ENCODE data around the gene TMEM53. TPM values are rescaled to one million over a fixed set of nuclear protein-coding genes. Genes with fewer than 3 reads are reported as not detected.

Gene TMEM53
- total RNA-seq, 1 experiment from 2014 or later, result 8.2 TPM

DNA sequence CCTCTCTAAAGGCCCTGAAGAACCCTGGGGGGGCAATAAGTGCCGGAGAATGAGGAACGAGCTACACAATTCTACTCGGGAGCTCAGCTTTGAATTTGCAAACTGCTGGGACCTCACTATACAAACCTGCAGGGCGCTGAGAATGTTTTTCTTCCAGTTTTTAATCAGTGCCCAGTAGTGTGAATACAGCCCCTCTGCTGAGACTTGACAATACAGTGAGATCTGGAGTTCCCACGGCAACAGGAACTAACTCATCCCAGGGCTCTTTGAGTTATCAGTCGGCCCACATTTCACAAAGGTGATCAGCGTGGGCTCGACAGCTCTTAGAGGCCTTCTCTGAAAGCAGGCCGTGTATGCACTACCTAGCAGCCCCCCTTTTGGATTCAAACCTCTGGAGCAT is 41.7 kb downstream of the TMEM53 start:
- ATAC-seq (peak; percentile 5), DNase-seq (ENCODE audit: low spot score) (no peak)
- H3K4me3 Mint-ChIP-seq, result peak overlapping the region; percentile 83
- H3K27ac Mint-ChIP-seq, result peak overlapping the region; percentile 95
- no peaks in the 10 kb centered on the region for H3K9me3 Mint-ChIP-seq
- no peaks in the 10 kb centered on the region for H3K27me3 Mint-ChIP-seq (ENCODE audit: low read depth)
- peaks cover 42% of the 10 kb centered on the region for H3K36me3 Mint-ChIP-seq
- CTCF ChIA-PET, result interaction anchor here (0.7 to 3.7 kb wide), 11 partner anchors 18 to 597 kb away, joined by 3 to 30 read pairs (median 5); partner anchors contain the start of genes ARMH1 and TMEM53
- H3K4me1 Mint-ChIP-seq, result peaks cover 26% of the 10 kb centered on the region
- POLR2A ChIA-PET, result interaction anchor here (0.9 to 2.4 kb wide), 5 partner anchors 18 to 278 kb away, joined by 3 to 10 read pairs (median 5); no protein-coding TSS in a partner anchor
- TF ChIP-seq MLX (CRISPR knock-in tag; IDR thresholded peaks at IDR 0.05) (no peak), STAT6 (CRISPR knock-in tag; conservative IDR thresholded peaks at IDR 0.05; ENCODE audit: low read depth) (no peak), KAT7 (CRISPR knock-in tag; IDR thresholded peaks at IDR 0.05; ENCODE audit: borderline replicate concordance) (no peak), JUN (CRISPR knock-in tag; IDR thresholded peaks at IDR 0.05) (no peak), ZNF416 (CRISPR knock-in tag; IDR thresholded peaks at IDR 0.05) (no peak), ERG (CRISPR knock-in tag; IDR thresholded peaks at IDR 0.05) (no peak), ELF4 (CRISPR knock-in tag; IDR thresholded peaks at IDR 0.05; ENCODE audit: low read depth) (no peak), ZNF671 (CRISPR knock-in tag; IDR thresholded peaks at IDR 0.05) (no peak), FOXK1 (CRISPR knock-in tag; IDR thresholded peaks at IDR 0.05) (no peak), NR3C1 (CRISPR knock-in tag; conservative IDR thresholded peaks at IDR 0.05; ENCODE audit: low read depth) (no peak), TCF7 (CRISPR knock-in tag; IDR thresholded peaks at IDR 0.05; ENCODE audit: low read depth) (no peak), ESRRA (CRISPR knock-in tag; IDR thresholded peaks at IDR 0.05; ENCODE audit: borderline replicate concordance) (no peak), IRF1 (CRISPR knock-in tag; IDR thresholded peaks at IDR 0.05) (no peak), ZNF423 (CRISPR knock-in tag; IDR thresholded peaks at IDR 0.05) (no peak), ZNF317 (CRISPR knock-in tag; IDR thresholded peaks at IDR 0.05; ENCODE audit: borderline replicate concordance, low read depth) (no peak), MXD4 (CRISPR knock-in tag; IDR thresholded peaks at IDR 0.05; ENCODE audit: borderline replicate concordance) (no peak), GRHL2 (CRISPR knock-in tag; IDR thresholded peaks at IDR 0.05; ENCODE audit: insufficient replicate concordance, severe bottlenecking) (no peak)
- TF ChIP-seq, protein P1, sequence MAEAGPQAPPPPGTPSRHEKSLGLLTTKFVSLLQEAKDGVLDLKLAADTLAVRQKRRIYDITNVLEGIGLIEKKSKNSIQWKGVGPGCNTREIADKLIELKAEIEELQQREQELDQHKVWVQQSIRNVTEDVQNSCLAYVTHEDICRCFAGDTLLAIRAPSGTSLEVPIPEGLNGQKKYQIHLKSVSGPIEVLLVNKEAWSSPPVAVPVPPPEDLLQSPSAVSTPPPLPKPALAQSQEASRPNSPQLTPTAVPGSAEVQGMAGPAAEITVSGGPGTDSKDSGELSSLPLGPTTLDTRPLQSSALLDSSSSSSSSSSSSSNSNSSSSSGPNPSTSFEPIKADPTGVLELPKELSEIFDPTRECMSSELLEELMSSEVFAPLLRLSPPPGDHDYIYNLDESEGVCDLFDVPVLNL (CRISPR knock-in tag; IDR thresholded peaks at IDR 0.05; ENCODE audit: borderline replicate concordance, low read depth), result no peak
- TF ChIP-seq, protein P2, sequence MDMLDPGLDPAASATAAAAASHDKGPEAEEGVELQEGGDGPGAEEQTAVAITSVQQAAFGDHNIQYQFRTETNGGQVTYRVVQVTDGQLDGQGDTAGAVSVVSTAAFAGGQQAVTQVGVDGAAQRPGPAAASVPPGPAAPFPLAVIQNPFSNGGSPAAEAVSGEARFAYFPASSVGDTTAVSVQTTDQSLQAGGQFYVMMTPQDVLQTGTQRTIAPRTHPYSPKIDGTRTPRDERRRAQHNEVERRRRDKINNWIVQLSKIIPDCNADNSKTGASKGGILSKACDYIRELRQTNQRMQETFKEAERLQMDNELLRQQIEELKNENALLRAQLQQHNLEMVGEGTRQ (CRISPR knock-in tag; IDR thresholded peaks at IDR 0.05), result no peak
